NCI-H2171 treated with DMSO at 0.1 percent for 48 hours (cell line): Measurements from ENCODE around the gene YEATS2.
"Not testable (repeated sequence)": the region's sequence is repeated elsewhere in the genome, so short reads cannot be mapped to it uniquely, and the experiment has no call there.

Experiments used
- DNase-seq: peaks from one replicate; lab custom pipeline; 2025; lab: John Stamatoyannopoulos, UW

The YEATS2 gene

DNA sequence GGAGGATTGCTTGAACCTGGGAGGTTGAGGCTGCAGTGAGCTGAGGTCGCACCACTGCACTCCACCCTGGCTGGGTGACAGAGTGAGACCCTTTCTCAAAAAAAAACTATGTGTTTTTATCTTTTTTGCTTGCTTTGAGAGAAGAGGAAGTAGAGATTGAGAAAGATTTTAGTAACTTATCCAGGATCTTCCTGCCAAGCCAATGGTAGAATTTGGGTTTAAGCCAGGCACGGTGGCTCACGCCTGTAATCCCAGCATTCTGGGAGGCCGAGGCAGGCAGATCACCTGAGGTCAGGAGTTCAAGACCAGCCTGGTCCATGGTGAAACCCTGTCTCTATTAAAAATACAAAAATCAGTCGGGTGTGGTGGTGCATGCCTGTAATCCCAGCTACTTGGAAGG is 78.9 kb downstream of the YEATS2 start:
- DNase-seq = not testable (repeated sequence)

DNA sequence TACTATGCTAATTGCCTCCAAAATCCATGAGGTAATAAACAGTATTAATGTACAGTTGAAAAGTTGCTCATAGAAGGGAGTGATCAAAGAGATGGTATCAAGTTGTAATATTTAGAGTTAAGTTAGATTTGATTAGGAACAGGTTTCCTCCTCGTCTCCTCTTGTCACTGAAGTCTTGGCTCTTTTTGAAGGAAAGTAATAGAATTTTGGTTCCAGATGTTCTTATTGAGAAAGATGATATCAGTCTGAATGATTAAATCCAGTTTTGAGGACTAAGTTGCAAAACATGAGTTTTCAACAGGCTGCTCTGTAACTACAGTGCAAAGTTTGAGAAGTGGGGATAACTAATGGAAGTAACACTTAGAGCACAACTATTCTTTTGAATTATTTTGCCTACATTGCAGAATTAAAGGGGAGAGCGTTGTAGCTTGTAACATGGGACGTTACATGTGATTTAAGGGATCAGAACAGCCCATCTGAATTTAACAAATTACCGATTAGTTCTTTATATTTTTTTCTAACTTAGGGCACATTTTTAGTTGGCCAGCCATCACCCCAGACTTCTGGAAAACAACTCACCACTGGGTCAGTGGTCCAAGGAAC is 79.5 kb downstream of the YEATS2 start:
- DNase-seq = no peak

DNA sequence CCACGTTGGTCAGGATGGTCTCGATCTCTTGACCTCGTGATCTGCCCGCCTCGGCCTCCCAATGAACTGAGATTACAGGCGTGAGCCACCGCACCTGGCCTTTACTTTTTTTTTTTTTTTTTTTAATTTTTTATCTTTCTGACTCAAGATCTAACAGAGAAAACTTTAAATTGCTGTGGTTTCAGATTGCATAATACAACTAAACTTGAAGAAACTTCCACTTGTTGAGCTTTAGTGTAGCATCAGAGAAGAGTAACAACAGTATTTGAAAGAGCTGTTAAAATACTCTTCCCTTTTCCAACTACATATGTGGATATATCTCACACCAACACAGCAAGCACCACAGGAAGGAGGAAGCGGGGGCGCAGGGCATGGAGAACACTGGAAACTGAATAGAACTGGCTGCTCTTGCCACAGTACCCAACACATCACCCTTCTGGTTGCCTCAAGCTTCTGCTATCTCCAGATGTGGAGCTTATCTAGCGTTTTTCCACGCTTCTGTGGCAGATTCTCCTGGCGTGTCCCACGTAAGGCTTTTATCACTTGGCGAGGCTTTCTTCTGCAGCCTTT is 82.4 kb downstream of the YEATS2 start:
- no peak for DNase-seq

DNA sequence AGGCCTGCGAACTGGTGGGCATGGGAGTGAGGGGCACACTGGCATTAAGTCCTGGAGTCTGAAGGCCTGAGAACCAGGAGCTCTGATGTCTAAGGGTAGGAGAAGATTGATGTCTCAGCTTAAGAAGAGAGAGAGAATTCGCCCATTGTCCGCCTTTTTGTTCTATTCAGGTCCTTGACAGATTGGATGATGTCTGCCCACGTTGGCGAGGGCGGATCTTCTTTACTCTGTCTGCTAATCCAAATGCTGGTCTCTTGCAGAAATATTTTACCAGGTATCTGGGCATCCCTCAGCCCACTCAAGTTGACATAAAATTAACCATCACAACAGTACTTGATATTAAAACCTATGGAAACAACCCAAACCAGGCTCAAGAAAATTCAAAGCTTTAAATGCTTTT is 83.6 kb downstream of the YEATS2 start:
- DNase-seq = no peak

DNA sequence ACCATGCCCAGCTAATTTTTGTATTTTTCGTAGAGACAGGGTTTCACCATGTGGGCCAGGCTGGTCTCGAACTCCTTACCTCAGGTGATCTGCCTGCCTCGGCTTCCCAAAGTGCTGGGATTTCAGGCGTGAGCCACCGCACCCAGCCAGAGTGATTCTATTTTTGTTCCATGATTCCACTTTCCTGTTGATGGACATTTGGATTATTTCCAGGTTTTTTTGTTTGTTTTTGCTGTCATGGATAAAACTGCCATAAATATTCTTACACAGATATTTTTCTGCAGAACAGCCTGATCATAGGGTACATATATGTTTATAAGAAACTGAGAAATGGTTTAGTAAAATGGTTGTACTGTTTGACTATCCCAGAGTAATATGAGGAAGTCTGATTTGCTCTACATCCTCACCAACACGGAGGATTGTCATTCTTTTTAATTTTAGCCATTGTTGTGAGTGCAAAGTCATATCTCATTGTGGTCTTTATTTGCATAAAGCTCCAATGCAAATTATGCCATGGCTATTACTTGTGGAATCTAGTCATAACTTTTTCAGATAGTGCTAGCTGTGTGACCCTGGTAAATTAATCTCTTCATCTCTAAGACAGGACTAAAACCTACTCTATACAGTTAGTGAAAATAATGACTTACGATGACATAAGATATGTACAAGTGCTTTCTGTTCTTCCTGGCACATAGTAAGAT is 85.1 kb downstream of the YEATS2 start:
- no peak for DNase-seq

DNA sequence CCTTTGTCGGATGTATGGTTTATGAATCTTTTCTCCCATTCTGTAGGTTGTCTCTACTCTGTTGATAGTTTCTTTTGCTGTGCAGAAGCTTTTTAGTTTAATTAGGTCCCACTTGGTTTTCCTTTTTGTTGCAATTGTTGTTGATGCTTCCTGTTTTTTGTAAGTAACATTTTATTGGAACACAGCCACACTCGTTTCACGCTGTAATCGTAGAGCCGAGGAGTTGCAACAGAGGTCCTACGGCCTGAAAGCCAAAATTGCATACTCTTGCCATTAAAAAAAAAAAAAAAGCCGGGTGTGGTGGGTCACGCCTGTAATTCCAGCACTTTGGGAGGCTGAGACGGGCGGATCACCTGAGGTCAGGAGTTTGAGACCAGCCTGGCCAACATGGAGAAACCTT is 86.9 kb downstream of the YEATS2 start:
- not testable (repeated sequence) for DNase-seq

DNA sequence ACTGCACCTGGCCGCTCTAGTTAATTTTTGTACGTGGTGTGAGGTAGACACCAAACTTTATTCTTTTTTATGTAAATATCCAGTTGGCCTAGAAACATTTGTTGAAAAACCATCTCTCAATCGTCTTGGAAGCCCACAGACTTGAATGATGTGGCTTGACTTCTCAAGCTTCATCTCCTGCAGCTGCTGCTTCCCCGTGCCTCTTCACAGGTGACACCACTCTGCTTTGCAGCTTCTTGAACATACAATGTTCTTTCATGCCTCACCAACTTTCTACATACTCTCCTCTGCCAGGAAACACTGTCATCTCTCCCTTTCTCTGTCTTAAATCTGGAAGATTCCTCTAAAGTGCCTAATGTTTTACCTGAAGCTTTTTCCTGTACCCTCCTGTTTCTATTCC is 92.2 kb downstream of the YEATS2 start:
- DNase-seq = no peak

DNA sequence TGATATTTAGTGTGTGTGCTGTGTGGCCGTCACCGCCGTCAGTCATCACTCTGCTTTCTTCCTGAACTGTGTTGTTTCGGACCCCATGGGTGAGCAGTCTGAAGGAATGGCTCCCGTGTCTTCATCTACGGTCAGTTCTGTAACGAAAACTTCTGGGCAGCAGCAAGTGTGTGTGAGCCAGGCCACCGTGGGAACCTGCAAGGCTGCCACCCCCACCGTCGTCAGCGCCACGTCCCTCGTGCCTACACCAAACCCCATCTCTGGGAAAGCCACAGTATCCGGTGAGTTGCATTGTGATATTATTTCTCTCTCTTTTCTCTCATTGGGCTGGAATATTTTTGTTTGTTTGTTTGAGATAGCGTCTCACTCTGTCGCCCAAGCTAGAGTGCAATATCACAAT is 93.1 kb downstream of the YEATS2 start:
- no peak for DNase-seq

DNA sequence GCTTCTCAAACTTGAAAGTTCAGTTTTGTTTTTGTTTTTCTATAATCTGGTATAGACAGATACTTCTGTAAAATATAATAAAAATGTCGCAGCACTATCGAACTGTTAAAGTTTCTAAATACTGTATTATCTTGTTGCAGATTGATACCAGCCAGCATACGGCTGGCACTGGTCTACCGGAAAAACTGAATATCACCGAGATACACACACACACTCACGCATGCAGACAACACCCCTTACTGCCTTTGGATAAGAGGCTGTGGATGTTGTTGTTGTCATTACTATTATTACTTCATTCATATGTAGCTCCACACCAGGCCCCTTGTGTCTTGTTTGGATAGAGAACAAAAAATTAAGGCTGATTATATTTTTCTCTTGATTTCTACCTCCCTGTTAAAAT is 95.4 kb downstream of the YEATS2 start:
- no peak for DNase-seq

DNA sequence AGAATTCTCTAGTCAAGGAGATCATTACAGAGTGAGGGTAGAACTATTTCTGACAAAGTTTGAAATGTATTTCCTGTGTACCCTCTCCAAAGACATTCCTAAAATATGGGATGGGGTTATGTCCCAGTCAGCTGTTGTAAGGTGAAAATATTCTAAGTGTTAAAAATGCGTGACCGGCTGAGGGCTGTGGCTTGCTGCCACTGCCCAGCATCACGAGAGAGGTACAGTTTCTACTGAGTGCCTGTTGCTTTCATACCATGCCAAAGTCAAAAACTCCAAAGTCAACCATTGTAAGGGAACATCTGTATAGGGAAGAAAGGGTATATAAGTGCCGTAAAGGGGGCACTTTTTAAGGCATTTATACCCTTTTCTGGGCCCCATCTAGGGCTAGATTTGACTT is 96.9 kb downstream of the YEATS2 start:
- DNase-seq = no peak

DNA sequence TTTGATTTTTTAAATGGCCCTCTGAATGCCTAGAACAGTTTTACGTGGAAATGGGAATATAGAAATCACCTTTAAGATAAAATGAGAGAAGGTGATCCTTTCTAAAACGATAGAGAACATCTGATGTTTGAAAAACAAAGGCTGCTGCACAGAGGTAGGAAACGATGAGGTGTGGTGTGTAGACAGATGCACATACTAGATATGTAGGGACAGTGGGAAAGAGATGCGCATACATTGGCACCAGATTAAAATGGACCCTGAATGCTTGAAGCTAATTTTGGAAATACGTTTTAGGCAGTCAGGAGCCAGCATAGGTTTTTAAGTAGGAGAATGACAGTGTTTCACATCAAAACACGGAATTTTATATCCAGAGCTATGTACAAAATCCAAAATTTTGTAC is 98.8 kb downstream of the YEATS2 start:
- DNase-seq = no peak

DNA sequence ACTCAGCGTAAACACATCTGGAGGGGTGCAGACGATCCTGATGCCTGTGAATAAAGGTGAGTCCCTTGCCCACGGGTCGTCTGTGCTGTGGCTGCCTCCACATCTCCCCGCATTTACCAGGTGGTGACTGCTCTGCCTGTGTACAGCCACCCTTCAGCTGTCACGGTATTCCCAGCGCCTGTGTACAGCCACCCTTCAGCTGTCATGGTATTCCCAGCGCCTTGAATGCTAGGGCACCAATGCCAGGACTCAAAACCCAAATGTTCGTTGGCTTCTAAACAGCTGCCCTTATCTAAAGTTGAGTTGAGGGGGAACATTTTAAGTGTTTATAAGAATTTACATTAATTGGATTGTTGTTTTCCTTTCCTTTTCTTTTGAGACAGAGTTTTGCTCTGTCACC is 100.4 kb downstream of the YEATS2 start:
- DNase-seq = no peak

DNA sequence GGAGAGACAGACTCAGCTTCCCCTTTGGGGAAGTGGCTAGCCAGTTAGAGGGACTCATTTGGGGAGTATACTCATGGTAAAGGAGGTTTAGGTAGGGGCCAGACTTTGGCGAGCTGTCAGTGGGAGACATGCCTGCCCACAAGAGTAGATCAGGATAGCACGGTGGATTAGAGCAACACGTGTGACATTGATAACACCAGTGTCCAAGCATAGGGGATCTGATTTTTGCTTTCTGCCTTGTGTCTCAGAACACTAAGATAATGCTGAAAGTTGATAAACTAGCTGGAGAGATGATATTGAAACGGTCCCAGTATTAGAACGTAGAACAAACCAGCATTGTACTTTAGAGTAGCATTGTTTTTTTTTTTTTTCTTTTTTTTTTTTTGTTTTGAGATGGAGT is 101.9 kb downstream of the YEATS2 start:
- no peak for DNase-seq

DNA sequence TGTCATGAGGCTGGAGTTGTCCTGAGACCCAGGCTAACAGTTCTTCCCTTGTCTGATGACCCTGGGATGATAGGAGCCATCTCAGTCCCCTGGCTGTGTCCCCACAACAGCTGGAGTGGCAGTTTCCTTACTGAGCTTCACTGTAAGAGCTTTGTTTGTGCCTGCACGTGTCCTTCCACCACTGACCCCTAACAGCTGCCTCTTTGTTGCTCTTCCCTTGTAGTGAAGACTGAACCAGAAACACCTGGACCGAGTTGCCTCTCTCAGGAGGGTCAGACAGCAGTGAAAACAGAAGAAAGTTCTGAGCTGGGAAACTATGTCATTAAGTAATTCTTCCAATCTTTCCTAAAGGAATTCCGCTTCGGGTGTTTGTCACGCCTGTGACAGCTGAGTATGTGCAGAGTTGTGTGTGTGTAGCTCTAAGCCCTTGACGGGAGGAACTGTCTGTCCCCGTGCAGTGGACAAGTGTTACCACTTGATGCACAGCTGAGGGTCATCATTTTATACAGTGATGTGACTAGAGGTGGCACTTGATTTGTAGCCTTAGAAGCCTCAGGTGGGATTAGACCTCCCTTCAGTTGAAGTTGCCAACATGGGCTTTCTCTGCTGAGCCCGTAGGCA is 102.8 kb downstream of the YEATS2 start:
- DNase-seq = no peak

DNA sequence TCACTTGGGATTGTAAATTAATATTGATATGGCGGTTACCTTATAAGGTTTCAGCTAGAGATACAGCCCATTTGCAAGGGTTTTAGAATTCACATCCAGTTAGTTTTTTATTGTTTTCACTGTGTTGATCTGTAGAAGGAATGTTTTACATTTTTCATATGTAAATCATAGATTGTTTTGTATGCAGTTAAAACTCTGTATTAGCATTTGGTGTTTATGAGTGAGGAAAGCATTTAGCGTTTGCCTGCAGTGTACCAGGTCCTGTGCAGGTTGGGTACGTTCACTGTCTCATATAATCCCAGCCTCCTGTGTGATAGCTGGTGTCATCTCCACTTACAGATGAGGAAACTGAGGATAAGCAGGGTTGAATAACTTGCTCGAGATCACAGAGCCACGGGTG is 104.0 kb downstream of the YEATS2 start:
- DNase-seq = no peak

DNA sequence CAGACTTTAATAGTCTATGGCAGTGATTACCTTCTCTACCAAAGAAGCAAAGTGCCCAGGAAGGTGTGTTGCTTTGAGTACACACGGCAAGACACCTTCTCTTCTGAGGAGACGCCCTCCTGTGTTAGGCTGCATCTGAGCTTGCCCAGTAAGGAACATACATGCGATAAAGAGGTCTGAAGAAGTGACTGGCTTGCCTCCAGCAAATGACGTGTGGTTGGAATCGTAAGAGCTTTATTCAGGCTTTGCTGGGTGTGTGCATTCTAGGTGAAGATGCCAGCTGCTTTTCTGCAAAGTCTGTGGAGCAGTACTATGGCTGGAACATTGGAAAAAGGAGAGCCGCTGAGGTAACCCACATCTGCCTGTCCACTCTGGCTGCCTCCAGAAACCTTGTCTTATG is 105.4 kb downstream of the YEATS2 start:
- DNase-seq = peak; percentile 12

DNA sequence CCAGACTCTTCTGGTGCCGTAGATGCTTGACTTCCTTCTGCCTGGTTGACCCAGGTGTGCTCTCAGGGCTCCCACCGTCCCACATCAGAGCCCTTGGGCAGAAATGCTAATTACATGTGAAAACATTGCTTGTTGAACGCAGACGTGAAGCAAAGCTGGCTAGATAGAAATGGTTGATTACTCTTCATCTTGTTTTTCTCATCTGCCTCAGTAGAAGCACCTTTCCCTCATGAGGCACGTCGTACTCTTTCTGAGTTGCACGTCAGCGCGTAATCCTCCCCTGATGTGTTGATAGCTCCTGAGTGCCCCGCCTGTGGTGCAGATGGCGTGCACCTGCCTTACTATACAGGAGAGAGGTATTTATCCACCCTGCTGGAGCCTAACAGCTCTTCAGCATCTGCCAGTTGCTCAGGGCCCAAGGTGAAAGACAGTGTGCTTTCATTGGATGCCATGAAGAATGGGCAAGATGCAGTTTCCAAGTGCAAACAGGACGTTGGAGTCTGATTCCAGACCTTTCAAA is 109.7 kb downstream of the YEATS2 start:
- DNase-seq = peak; percentile 97

DNA sequence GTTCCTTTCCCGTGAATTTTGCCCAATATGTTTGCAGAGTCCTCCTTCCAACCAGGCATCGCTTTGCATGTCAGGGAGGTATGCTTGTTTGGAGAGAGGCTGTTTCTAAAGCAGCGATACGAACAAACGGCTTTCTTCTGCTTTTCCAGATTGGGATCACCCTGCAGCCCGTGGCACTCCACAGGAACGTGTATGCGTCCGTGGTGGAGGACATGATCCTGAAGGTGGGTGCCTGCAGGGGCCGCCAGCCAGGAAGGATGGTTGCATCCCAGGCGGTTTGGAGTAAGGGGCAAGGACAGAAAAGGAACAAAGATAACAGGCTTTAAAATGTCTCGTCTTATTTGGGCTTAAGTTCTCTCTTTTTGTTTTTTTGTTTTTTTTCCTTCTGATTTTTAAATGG is 110.3 kb downstream of the YEATS2 start:
- no peak for DNase-seq

DNA sequence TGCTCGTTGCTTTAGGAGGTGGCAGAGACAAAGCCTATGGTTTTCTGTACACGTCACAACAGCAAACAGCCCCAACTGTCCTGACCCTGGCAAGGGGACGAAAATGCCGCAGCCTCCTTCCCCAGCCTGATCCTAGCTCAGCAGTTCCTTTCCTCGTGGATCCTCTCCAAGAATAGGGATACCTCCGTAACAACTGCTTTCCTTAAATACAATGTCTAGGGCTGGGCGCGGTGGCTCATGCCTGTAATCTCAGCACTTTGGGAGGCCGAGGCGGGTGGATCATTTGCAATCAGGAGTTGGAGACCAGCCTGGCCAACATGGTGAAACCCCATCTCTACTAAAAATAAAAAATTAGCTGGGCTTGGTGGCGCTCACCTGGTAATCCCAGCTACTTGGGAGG is 110.8 kb downstream of the YEATS2 start:
- DNase-seq = no peak

DNA sequence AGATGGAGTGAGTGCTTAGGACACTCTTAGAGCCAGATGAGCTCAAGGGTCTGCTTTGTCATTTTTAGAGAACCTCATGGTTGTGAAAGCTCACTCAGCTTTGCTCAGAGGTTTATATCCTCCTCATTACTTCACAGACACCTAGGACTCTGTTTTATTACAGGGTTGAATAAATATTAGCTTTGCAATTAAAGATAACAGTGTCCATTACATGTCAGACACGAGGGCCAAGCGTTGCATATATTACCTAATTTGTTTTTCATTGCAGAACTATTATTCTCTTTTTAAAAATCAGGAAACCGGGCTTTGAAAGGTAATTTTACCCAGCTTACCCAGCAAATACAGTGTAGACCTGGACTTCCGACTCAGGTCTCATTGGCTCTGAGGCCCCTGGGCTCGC is 111.7 kb downstream of the YEATS2 start:
- no peak for DNase-seq

DNA sequence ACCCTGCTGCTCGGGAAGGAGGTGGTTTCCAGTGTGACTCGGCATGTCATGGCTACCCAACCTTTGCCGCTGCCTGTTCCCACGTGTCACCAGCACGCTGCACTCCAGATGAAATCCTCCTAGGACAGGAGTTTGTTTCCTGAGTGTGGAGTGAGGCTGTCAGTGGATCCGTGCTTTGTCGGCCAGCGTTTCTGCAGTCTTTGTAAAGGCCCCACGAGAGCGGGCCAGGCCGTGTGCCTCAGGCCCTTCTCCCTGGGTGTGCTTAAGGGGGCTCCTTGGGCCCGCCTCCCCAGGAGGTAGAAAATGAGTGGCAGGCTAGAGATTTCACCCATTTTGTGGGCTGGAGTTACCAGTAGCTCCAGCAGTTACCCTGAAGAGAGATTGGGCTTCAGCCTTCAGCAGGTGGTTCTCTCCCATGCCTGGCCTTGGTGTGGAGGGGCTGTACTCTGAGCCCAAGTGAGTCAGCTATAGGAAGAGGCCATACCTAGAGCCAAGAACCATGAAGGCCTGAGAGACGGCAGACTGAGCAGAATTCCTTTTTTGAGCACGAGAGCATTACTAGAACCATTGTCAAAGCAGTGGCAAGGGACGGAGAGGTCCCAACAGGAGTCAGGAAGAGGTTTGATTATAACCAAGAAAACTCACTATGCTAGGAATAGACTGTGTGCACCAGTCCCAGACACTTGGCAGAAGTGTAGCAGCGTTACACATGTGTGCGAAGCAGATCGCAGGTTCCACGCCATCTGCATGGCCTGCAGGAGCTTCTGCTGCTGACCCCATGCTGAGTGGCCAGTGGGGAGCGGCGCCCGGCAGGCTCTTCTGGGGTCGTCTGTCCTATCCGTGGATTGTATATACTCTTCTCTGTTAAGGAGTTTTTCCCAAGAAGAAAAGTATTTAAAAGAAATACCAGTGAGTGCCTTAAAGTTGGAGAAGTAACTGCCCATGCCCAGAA is 113.3 kb downstream of the YEATS2 start:
- no peak for DNase-seq

DNA sequence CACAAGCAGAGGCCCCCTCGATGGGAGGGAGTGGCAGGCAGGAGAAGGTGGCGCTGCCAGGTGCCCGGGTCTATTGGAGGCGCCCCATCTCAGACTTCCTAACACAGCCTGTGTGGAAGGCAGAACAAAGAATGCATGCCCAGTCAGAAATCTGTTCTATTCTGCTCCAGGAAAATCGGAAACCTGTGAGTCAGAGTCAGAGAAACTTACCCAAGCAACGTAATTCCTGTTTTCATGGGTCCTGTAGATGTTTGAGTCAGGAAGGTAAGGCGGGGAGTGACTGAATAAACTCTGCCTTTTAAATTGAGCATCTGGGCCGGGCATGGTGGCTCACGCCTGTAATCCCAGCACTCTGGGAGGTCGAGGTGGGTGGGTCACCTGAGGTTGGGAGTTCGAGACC is 114.0 kb downstream of the YEATS2 start:
- DNase-seq = no peak
